Uterus (tissue), 2 donors: ENCODE measurements around the gene PSPH.

Source experiments
- CTCF ChIP-seq, 4 experiments: fragments of 200-600 bp in 2 of 4; fragments of 450-650 bp in 2 of 4; sonication (generic) in 2 of 4; IDR thresholded peaks; one replicate each; pipeline ENCODE4 v1.5.1; 2016 to 2019; ENCODE audit warnings: antibody characterized with exemption in 4 of 4, mild to moderate bottlenecking in 2 of 4, moderate library complexity in 1 of 4
- POLR2A ChIP-seq, 2 donors: fragments of 450-650 bp; IDR thresholded peaks; one replicate each; pipeline ENCODE4 v1.6.1; 2016; ENCODE audit warnings: antibody characterized with exemption in 2 of 2, mild to moderate bottlenecking in 1 of 2, moderate library complexity in 1 of 2

GRCh38 chr7:55970978-55971377 lies 80.3 kb downstream of the PSPH start:
- TF ChIP-seq CTCF (IDR thresholded peaks at IDR 0.05): no peak
- TF ChIP-seq POLR2A (IDR thresholded peaks at IDR 0.05): no peak
